HL-60 (cell line): ENCODE measurements around the gene TJP3.

Experiments used
- DNase-seq, 2 experiments: peaks; one replicate each; pipeline ENCODE4 v3.0.0-alpha.2; 2010 to 2020; ENCODE audit warnings: low read depth in 1 of 2, low spot score in 1 of 2
- H3K27ac ChIP-seq: fragments of 250-450 bp; sonication (Bioruptor Pico); replicated peaks from 2 replicates; pipeline ENCODE4 v1.5.1; 2020; ENCODE audit warnings: mild to moderate bottlenecking, moderate library complexity
- H3K27me3 ChIP-seq: fragments of 250-450 bp; sonication (Bioruptor Pico); 2 replicates; pipeline ENCODE4 v1.5.1; 2021; ENCODE audit warnings: mild to moderate bottlenecking, moderate library complexity; ENCODE audit not compliant: insufficient read depth, poor library complexity, severe bottlenecking
- H3K4me3 ChIP-seq: replicated peaks from 2 replicates; pipeline ENCODE4 v1.5.1; 2011; ENCODE audit warnings: mild to moderate bottlenecking, control low read depth, low read length; ENCODE audit not compliant: insufficient read depth
- GABPA ChIP-seq: IDR thresholded peaks from 2 replicates; pipeline ENCODE4 v1.6.1; 2012; ENCODE audit warnings: low read depth
- POLR2AphosphoS5 ChIP-seq: IDR thresholded peaks from 2 replicates; pipeline ENCODE4 v1.6.1; 2012; ENCODE audit warnings: low read depth
- REST ChIP-seq: IDR thresholded peaks from 2 replicates; pipeline ENCODE4 v1.6.1; 2012; ENCODE audit warnings: low read depth; ENCODE audit not compliant: insufficient replicate concordance
- SPI1 ChIP-seq: IDR thresholded peaks from 2 replicates; pipeline ENCODE4 v1.6.1; 2012; ENCODE audit warnings: low read depth, mild to moderate bottlenecking, borderline replicate concordance
- TF ChIP-seq, protein P1 (sequence below): IDR thresholded peaks from one replicate; pipeline ENCODE4 v1.5.1; 2011; ENCODE audit warnings: low read length, control low read depth, inconsistent platforms; ENCODE audit not compliant: insufficient read depth

The TJP3 gene

GRCh38 chr19:3692141-3693024, 15.8 kb upstream of the TJP3 start:
- Histone ChIP-seq H3K27ac (no peak overlapping the region), H3K27me3 (no peaks in the 10 kb centered on the region), H3K4me3 (no peak overlapping the region)
- TF ChIP-seq, protein P1, sequence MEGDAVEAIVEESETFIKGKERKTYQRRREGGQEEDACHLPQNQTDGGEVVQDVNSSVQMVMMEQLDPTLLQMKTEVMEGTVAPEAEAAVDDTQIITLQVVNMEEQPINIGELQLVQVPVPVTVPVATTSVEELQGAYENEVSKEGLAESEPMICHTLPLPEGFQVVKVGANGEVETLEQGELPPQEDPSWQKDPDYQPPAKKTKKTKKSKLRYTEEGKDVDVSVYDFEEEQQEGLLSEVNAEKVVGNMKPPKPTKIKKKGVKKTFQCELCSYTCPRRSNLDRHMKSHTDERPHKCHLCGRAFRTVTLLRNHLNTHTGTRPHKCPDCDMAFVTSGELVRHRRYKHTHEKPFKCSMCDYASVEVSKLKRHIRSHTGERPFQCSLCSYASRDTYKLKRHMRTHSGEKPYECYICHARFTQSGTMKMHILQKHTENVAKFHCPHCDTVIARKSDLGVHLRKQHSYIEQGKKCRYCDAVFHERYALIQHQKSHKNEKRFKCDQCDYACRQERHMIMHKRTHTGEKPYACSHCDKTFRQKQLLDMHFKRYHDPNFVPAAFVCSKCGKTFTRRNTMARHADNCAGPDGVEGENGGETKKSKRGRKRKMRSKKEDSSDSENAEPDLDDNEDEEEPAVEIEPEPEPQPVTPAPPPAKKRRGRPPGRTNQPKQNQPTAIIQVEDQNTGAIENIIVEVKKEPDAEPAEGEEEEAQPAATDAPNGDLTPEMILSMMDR = peak; percentile 11
- no peak for TF ChIP-seq GABPA
- DNase-seq = no peak

GRCh38 chr19:3693025-3693925, 14.9 kb upstream of the TJP3 start:
- no peak for DNase-seq
- no peak overlapping the region for H3K4me3 ChIP-seq
- no peak overlapping the region for H3K27ac ChIP-seq
- TF ChIP-seq REST = no peak
- no peak for TF ChIP-seq POLR2AphosphoS5
- no peak for TF ChIP-seq GABPA
- TF ChIP-seq SPI1 = no peak
- TF ChIP-seq, protein P1 = no peak
- no peaks in the 10 kb centered on the region for H3K27me3 ChIP-seq

- Histone ChIP-seq H3K4me3 (no peak overlapping the region), H3K27me3 (no peaks in the 10 kb centered on the region), H3K27ac (no peak overlapping the region)
- TF ChIP-seq SPI1 (no peak), REST (no peak), POLR2AphosphoS5 (no peak), GABPA (no peak)
- TF ChIP-seq, protein P1 = no peak
- DNase-seq = no peak
Observed at GRCh38 chr19:3694361-3695123, 13.6 kb upstream of the TJP3 start.
